Activated CD8-positive, alpha-beta memory T cell treated with anti-CD3 and anti-CD28 coated beads, Interleukin-2, amount 50 U/mL, for 24 hours (primary cell): ENCODE results near the gene CIDEB.

Source experiments
- DNase-seq: peaks from one replicate; pipeline ENCODE4 v3.0.0-alpha.2; 2020; ENCODE audit errors: extremely low read depth

The CIDEB gene

GRCh38 chr14:24312736-24313507 is 5.1 kb upstream of the CIDEB start:
- no peak for DNase-seq

- no peak for DNase-seq
Observed at GRCh38 chr14:24311837-24312615, 4.2 kb upstream of the CIDEB start.

GRCh38 chr14:24310646-24311604 is 3.1 kb upstream of the CIDEB start, which contains the start of gene LTB4R:
LTB4R (plus strand) TSS chr14:24311502; CDS start chr14:24315652, 4,150 bp downstream.
- DNase-seq = no peak

GRCh38 chr14:24310265-24310645 is 2.5 kb upstream of the CIDEB start:
- no peak for DNase-seq

GRCh38 chr14:24309538-24310264 is 1.9 kb upstream of the CIDEB start, which contains the start of gene LTB4R2:
LTB4R2 (plus strand) TSS chr14:24310140; CDS start chr14:24310665, 525 bp downstream.
- no peak for DNase-seq

- no peak for DNase-seq
Observed at GRCh38 chr14:24308342-24309124, 756 bp upstream of the CIDEB start.

- no peak for DNase-seq
Observed at GRCh38 chr14:24307156-24307574, 612 bp downstream of the CIDEB start.

GRCh38 chr14:24304019-24304387 is 3.8 kb downstream of the CIDEB start:
- no peak for DNase-seq

GRCh38 chr14:24300326-24300980 is 7.3 kb downstream of the CIDEB start:
- DNase-seq = no peak

GRCh38 chr14:24299255-24300191 is 8.3 kb downstream of the CIDEB start, which contains the start of the genes DHRS1 and NOP9:
DHRS1 (minus strand) TSS chr14:24299780; CDS start chr14:24299106, 674 bp downstream.
NOP9 (plus strand) TSS chr14:24299850; CDS start chr14:24299955, 105 bp downstream.
- peak; percentile 69 for DNase-seq

- no peak for DNase-seq
Observed at GRCh38 chr14:24298892-24299254, 8.9 kb downstream of the CIDEB start.

- DNase-seq = no peak
Observed at GRCh38 chr14:24297190-24297964, 10.4 kb downstream of the CIDEB start.

- DNase-seq = peak; percentile 57
Observed at GRCh38 chr14:24296341-24297157, 11.2 kb downstream of the CIDEB start.

GRCh38 chr14:24293525-24293924 is 14.3 kb downstream of the CIDEB start:
- DNase-seq = no peak

GRCh38 chr14:24292118-24292807 is 15.5 kb downstream of the CIDEB start:
- no peak for DNase-seq

- no peak for DNase-seq
Observed at GRCh38 chr14:24291446-24292117, 16.2 kb downstream of the CIDEB start.
